CD8-positive, alpha-beta memory T cell (primary cell): ENCODE results near the gene KCNQ4. TPM values are rescaled to one million over a fixed set of nuclear protein-coding genes. Genes with fewer than 3 reads are reported as not detected.

Experiments
- CTCF ChIA-PET: fragments of 350-600 bp; sonication (Branson Sonifier 250); formaldehyde crosslinking; loops from one replicate; lab custom pipeline; 2021; ENCODE audit warnings: antibody characterized with exemption; lab: Charles Lee
- POLR2A ChIA-PET: fragments of 350-600 bp; sonication (Branson Sonifier 250); formaldehyde crosslinking; loops from one replicate; lab custom pipeline; 2021; ENCODE audit warnings: antibody characterized with exemption; lab: Charles Lee
- DNase-seq, 5 donors: peaks; one replicate each; pipeline versions ENCODE4 v3.0.0 to v3.0.0-alpha.2; 2020 to 2022; ENCODE audit warnings: mixed read lengths in 1 of 5
- H3K27ac ChIP-seq: one replicate; pipeline ENCODE4 v1.7.0; 2013; ENCODE audit warnings: low read depth, mild to moderate bottlenecking, low read length, moderate library complexity
- H3K27me3 ChIP-seq: 2 replicates; pipeline ENCODE4 v1.7.0; 2013; ENCODE audit warnings: low read length, mild to moderate bottlenecking; ENCODE audit not compliant: insufficient read depth, poor library complexity, severe bottlenecking
- H3K36me3 ChIP-seq: 2 replicates; pipeline ENCODE4 v1.7.0; 2013; ENCODE audit warnings: mild to moderate bottlenecking, low read length, moderate library complexity; ENCODE audit not compliant: insufficient read depth
- H3K4me1 ChIP-seq: 2 replicates; pipeline ENCODE4 v1.7.0; 2013; ENCODE audit warnings: mild to moderate bottlenecking, low read length, moderate library complexity; ENCODE audit not compliant: insufficient read depth
- H3K4me3 ChIP-seq: 2 replicates; pipeline ENCODE4 v1.7.0; 2013; ENCODE audit warnings: mild to moderate bottlenecking, low read length
- H3K9me3 ChIP-seq: 2 replicates; pipeline ENCODE4 v1.7.0; 2013; ENCODE audit warnings: mild to moderate bottlenecking, low read length
- H3K27ac Mint-ChIP-seq, 8 donors: one replicate each; pipeline ENCODE4 v1.8.0; 2020 to 2021; ENCODE audit warnings: mixed read lengths in 8 of 8, mild to moderate bottlenecking in 6 of 8, inconsistent platforms in 3 of 8, moderate library complexity in 3 of 8
- H3K27me3 Mint-ChIP-seq, 2 donors: one replicate each; pipeline ENCODE4 v1.8.0; 2020 to 2021; ENCODE audit warnings: mixed read lengths in 2 of 2, mild to moderate bottlenecking in 1 of 2, moderate library complexity in 1 of 2
- H3K36me3 Mint-ChIP-seq, 3 donors: one replicate each; pipeline ENCODE4 v1.8.0; 2020 to 2021; ENCODE audit warnings: mixed read lengths in 3 of 3, inconsistent platforms in 1 of 3, mild to moderate bottlenecking in 1 of 3
- H3K4me1 Mint-ChIP-seq, 3 donors: one replicate each; pipeline ENCODE4 v1.8.0; 2020 to 2021; ENCODE audit warnings: mixed read lengths in 3 of 3, inconsistent platforms in 1 of 3, mild to moderate bottlenecking in 1 of 3
- H3K4me3 Mint-ChIP-seq, 7 donors: one replicate each; pipeline ENCODE4 v1.8.0; 2020 to 2021; ENCODE audit warnings: mixed read lengths in 7 of 7, mild to moderate bottlenecking in 6 of 7, moderate library complexity in 4 of 7, inconsistent platforms in 2 of 7
- H3K9me3 Mint-ChIP-seq, 5 donors: one replicate each; pipeline ENCODE4 v1.8.0; 2020 to 2022; ENCODE audit warnings: mixed read lengths in 5 of 5, mild to moderate bottlenecking in 3 of 5, moderate library complexity in 2 of 5, inconsistent platforms in 1 of 5
- polyA plus RNA-seq: library from polyadenylated mRNA; unstranded; fragments of 300-500 nt; fragmentation: Illumina TruSeq; gene quantifications from one replicate; pipeline ENCODE4 v1.2.3, GENCODE V29; 2021
- total RNA-seq, 2 experiments: library from RNA; stranded (reverse); gene quantifications; one replicate each; pipeline ENCODE4 v1.2.3, GENCODE V29; 2021

The KCNQ4 gene
- total and polyA plus RNA-seq, 3 experiments from 2014 or later = 0.09 to 0.16 TPM; not detected in 1

- DNase-seq = no peak
- Histone ChIP-seq H3K27me3 (no peaks in the 10 kb centered on the region), H3K9me3 (no peaks in the 10 kb centered on the region), H3K4me1 (peaks cover 9% of the 10 kb centered on the region), H3K4me3 (no peak overlapping the region), H3K36me3 (peaks cover 10% of the 10 kb centered on the region), H3K27ac (no peak overlapping the region)
- ChIA-PET CTCF (no interaction called here), POLR2A (no interaction called here)
- Mint-ChIP-seq H3K4me3 (peak overlapping the region in 1 of 7 donors; percentile 27), H3K27ac (peak overlapping the region in 3 of 8 donors; percentile 2 to 59 (median 29)), H3K4me1 (peaks cover 31 to 72% (median 52%) of the 10 kb centered on the region in 3 donors), H3K27me3 (no peaks in the 10 kb centered on the region), H3K9me3 (no peaks in the 10 kb centered on the region), H3K36me3 (peaks cover 13 to 76% (median 18%) of the 10 kb centered on the region in 3 donors)
Measured at GRCh38 chr1:40740997-40741736, 42.4 kb upstream of the KCNQ4 start.

GRCh38 chr1:40742363-40743061, 41.1 kb upstream of the KCNQ4 start:
- H3K4me1 Mint-ChIP-seq = peaks cover 33 to 74% (median 54%) of the 10 kb centered on the region in 3 donors
- Histone ChIP-seq H3K36me3 (peaks cover 10% of the 10 kb centered on the region), H3K4me3 (no peak overlapping the region), H3K27ac (no peak overlapping the region), H3K9me3 (no peaks in the 10 kb centered on the region), H3K27me3 (no peaks in the 10 kb centered on the region), H3K4me1 (peaks cover 9% of the 10 kb centered on the region)
- H3K27ac Mint-ChIP-seq = peak overlapping the region in 4 of 8 donors; percentile 10 to 60 (median 49)
- DNase-seq = no peak
- no peaks in the 10 kb centered on the region for H3K9me3 Mint-ChIP-seq
- no peak overlapping the region for H3K4me3 Mint-ChIP-seq
- ChIA-PET POLR2A (no interaction called here), CTCF (no interaction called here)
- H3K36me3 Mint-ChIP-seq = peaks cover 13 to 88% (median 20%) of the 10 kb centered on the region in 3 donors
- H3K27me3 Mint-ChIP-seq = no peaks in the 10 kb centered on the region

- peaks cover 9% of the 10 kb centered on the region for H3K4me1 ChIP-seq
- Mint-ChIP-seq H3K4me3 (no peak overlapping the region), H3K36me3 (peaks cover 13 to 92% (median 23%) of the 10 kb centered on the region in 3 donors), H3K9me3 (no peaks in the 10 kb centered on the region), H3K4me1 (peaks cover 33 to 72% (median 54%) of the 10 kb centered on the region in 3 donors), H3K27me3 (peaks cover 0 to 1% of the 10 kb centered on the region in 2 donors), H3K27ac (peak overlapping the region in 3 of 8 donors; percentile 6 to 68 (median 54))
- DNase-seq = no peak
- POLR2A ChIA-PET = no interaction called here
- no peak overlapping the region for H3K4me3 ChIP-seq
- no peaks in the 10 kb centered on the region for H3K27me3 ChIP-seq
- H3K27ac ChIP-seq = no peak overlapping the region
- H3K36me3 ChIP-seq = peaks cover 12% of the 10 kb centered on the region
- no peaks in the 10 kb centered on the region for H3K9me3 ChIP-seq
- CTCF ChIA-PET = no interaction called here
Measured at GRCh38 chr1:40743452-40743851, 40.1 kb upstream of the KCNQ4 start.

DNA sequence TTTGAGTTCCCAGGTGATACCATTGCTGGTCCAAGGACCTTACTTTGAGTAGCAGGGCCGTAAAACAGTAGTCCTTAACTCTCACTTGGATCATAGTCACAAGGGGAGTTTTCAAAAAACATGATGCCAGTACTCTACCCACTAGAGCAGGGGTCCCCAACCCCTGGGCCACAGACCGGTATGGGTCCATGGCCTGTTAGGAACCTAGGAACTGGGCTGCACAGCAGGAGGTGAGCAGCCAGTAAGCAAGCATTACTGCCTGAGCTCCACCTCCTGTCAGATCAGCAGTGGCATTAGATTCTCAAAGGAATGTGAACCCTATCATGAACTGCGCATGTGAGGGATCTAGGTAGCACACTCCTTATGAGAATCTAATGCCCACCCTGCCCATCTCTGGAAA, 39.7 kb upstream of the KCNQ4 start:
- H3K4me3 Mint-ChIP-seq = no peak overlapping the region
- no peaks in the 10 kb centered on the region for H3K9me3 Mint-ChIP-seq
- ChIA-PET CTCF (interaction anchor here (0.9 kb wide), 1 partner anchor 10 kb away, joined by 3 read pairs; no protein-coding TSS in a partner anchor), POLR2A (no interaction called here)
- peaks cover 13 to 92% (median 20%) of the 10 kb centered on the region in 3 donors for H3K36me3 Mint-ChIP-seq
- peak overlapping the region in 4 of 8 donors; percentile 8 to 68 (median 50) for H3K27ac Mint-ChIP-seq
- Histone ChIP-seq H3K9me3 (no peaks in the 10 kb centered on the region), H3K4me3 (no peak overlapping the region), H3K36me3 (peaks cover 16% of the 10 kb centered on the region), H3K4me1 (peaks cover 9% of the 10 kb centered on the region), H3K27ac (no peak overlapping the region), H3K27me3 (no peaks in the 10 kb centered on the region)
- peaks cover 0 to 1% of the 10 kb centered on the region in 2 donors for H3K27me3 Mint-ChIP-seq
- no peak for DNase-seq
- peaks cover 33 to 68% (median 54%) of the 10 kb centered on the region in 3 donors for H3K4me1 Mint-ChIP-seq

DNA sequence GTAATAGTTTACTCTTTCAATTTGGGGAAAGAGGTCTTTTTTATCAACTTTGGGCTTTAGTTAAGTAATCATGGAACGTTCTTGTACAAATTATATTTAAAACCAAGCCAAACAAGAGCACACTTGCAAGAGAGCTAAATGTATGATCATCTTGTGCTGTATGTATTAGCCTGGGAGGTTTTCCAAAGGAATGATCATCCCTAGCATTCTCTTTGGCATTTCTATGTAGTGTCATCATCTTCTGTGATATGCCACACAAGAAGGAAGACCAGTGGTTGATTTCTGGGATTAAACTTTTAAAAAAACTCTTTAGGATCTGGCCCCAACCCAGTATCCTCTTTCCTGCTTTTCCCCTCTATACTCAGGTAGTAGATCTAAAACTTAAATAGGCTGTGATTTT, 38.4 kb upstream of the KCNQ4 start:
- ChIA-PET POLR2A (no interaction called here), CTCF (interaction anchor here (0.9 kb wide), 1 partner anchor 9 kb away, joined by 3 read pairs; no protein-coding TSS in a partner anchor)
- Mint-ChIP-seq H3K4me3 (no peak overlapping the region), H3K36me3 (peaks cover 3 to 92% (median 17%) of the 10 kb centered on the region in 3 donors), H3K4me1 (peaks cover 24 to 57% (median 43%) of the 10 kb centered on the region in 3 donors), H3K27me3 (peaks cover 0 to 1% of the 10 kb centered on the region in 2 donors), H3K27ac (peak overlapping the region in 4 of 8 donors; percentile 16 to 69 (median 40)), H3K9me3 (no peaks in the 10 kb centered on the region)
- Histone ChIP-seq H3K4me3 (no peak overlapping the region), H3K27me3 (no peaks in the 10 kb centered on the region), H3K4me1 (peaks cover 9% of the 10 kb centered on the region), H3K9me3 (no peaks in the 10 kb centered on the region), H3K36me3 (peaks cover 17% of the 10 kb centered on the region), H3K27ac (no peak overlapping the region)
- no peak for DNase-seq

- Histone ChIP-seq H3K36me3 (peaks cover 21% of the 10 kb centered on the region), H3K4me1 (peaks cover 3% of the 10 kb centered on the region), H3K27me3 (no peaks in the 10 kb centered on the region), H3K4me3 (no peak overlapping the region), H3K9me3 (no peaks in the 10 kb centered on the region), H3K27ac (no peak overlapping the region)
- Mint-ChIP-seq H3K27ac (peak overlapping the region in 5 of 8 donors; percentile 17 to 74 (median 30)), H3K27me3 (peaks cover 0 to 1% of the 10 kb centered on the region in 2 donors), H3K4me1 (peaks cover 17 to 50% (median 32%) of the 10 kb centered on the region in 3 donors), H3K9me3 (no peaks in the 10 kb centered on the region), H3K36me3 (peaks cover 3 to 90% (median 21%) of the 10 kb centered on the region in 3 donors), H3K4me3 (no peak overlapping the region)
- ChIA-PET POLR2A (no interaction called here), CTCF (interaction anchor here (1.3 kb wide), 1 partner anchor 98 kb away, joined by 4 read pairs; no protein-coding TSS in a partner anchor)
- no peak for DNase-seq
Measured at GRCh38 chr1:40746344-40747090, 37.1 kb upstream of the KCNQ4 start.

DNA sequence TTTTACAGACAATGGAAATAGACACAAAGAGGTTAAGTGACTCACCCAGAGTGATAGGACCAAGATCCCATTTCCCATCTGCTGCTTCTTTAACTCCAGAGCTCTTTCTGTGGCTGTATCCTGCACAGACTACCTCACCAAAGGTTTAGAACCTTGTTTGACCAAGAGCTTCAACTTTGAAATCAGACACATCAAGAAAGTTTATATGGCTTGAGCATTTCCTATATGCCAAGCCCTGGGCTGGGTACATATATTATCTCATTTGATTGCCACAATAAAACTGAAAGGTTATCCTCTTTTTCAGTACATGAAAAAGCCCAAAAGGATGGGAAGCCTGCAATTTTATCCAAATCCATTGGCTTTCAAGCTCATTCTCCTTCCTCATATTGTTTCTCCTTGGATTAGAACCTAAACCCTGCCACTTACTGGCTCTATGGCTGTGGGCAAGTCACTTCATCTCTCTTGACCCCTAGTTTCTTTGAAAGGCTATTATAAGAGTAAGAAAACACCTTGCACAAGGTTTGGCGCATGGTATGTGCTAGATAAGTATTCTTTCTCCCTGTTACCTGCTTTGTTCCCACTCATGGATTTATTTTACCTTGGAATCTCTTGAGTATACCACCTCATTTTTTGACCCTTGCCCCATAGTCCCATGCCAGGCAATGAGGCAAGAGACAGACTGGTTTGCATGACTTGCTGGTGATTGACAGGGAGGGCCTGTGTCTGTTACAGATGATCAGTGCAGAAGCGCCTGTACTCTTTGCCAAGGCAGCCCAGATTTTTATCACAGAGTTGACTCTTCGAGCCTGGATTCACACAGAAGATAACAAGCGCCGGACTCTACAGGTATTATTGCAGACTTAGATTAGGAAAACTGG, 34.5 kb upstream of the KCNQ4 start:
- no peak overlapping the region for H3K4me3 Mint-ChIP-seq
- POLR2A ChIA-PET = interaction anchor here (0.5 kb wide), 1 partner anchor 217 kb away, joined by 3 read pairs; no protein-coding TSS in a partner anchor
- H3K27me3 ChIP-seq = no peaks in the 10 kb centered on the region
- H3K36me3 Mint-ChIP-seq = peaks cover 0 to 88% (median 27%) of the 10 kb centered on the region in 3 donors
- no peaks in the 10 kb centered on the region for H3K9me3 ChIP-seq
- DNase-seq = no peak
- H3K4me1 Mint-ChIP-seq = peaks cover 11 to 39% (median 32%) of the 10 kb centered on the region in 3 donors
- H3K4me3 ChIP-seq = no peak overlapping the region
- peaks cover 3% of the 10 kb centered on the region for H3K4me1 ChIP-seq
- H3K27ac Mint-ChIP-seq = peak overlapping the region in 2 of 8 donors; percentile 17 to 34
- CTCF ChIA-PET = no interaction called here
- peaks cover 0 to 1% of the 10 kb centered on the region in 2 donors for H3K27me3 Mint-ChIP-seq
- H3K36me3 ChIP-seq = peaks cover 31% of the 10 kb centered on the region
- H3K27ac ChIP-seq = no peak overlapping the region
- H3K9me3 Mint-ChIP-seq = no peaks in the 10 kb centered on the region
